Stimulated activated naive B cell treated with anti-CD40 and anti-IgM and Interleukin-4, amounts not matched to agents 10 μg/mL and 1 μg/mL and 100 μg/mL, for 72 hours (primary cell): ENCODE data around the gene DPP7.
A peak's percentile ranks its signal among the peaks of the same experiment; 100 is the strongest.

Source experiments
- ATAC-seq, 2 donors: fragments of 150-1000 bp; cut with Tn5 transposase; replicated peaks; 2 replicates each; pipeline ENCODE4 v1.10.0; 2021; ENCODE audit warnings: moderate library complexity in 1 of 2
- DNase-seq: peaks from one replicate; pipeline ENCODE4 v3.0.0; 2021
- H3K27ac Mint-ChIP-seq: one replicate; pipeline ENCODE4 v1.8.0; 2022; ENCODE audit warnings: mild to moderate bottlenecking, mixed read lengths
- H3K27me3 Mint-ChIP-seq, 2 donors: one replicate each; pipeline ENCODE4 v1.8.0; 2022; ENCODE audit warnings: mixed read lengths in 2 of 2
- H3K36me3 Mint-ChIP-seq, 2 donors: one replicate each; pipeline ENCODE4 v1.8.0; 2022; ENCODE audit warnings: mixed read lengths in 2 of 2, mild to moderate bottlenecking in 1 of 2
- H3K4me1 Mint-ChIP-seq, 2 donors: one replicate each; pipeline ENCODE4 v1.8.0; 2022; ENCODE audit warnings: mixed read lengths in 2 of 2, mild to moderate bottlenecking in 1 of 2
- H3K4me3 Mint-ChIP-seq, 2 donors: one replicate each; pipeline ENCODE4 v1.8.0; 2022; ENCODE audit warnings: mild to moderate bottlenecking in 2 of 2, mixed read lengths in 2 of 2, moderate library complexity in 1 of 2
- H3K9me3 Mint-ChIP-seq, 2 donors: one replicate each; pipeline ENCODE4 v1.8.0; 2022; ENCODE audit warnings: mixed read lengths in 2 of 2, mild to moderate bottlenecking in 1 of 2

Gene DPP7

GRCh38 chr9:137106662-137107250 lies 7.8 kb downstream of the DPP7 start:
- ATAC-seq: no peak
- Mint-ChIP-seq H3K36me3 (peaks cover 23 to 25% of the 10 kb centered on the region in 2 donors), H3K27me3 (no peaks in the 10 kb centered on the region), H3K9me3 (no peaks in the 10 kb centered on the region), H3K4me3 (no peak overlapping the region), H3K27ac (no peak overlapping the region), H3K4me1 (no peaks in the 10 kb centered on the region)
- DNase-seq: no peak

- ATAC-seq: no peak
- Mint-ChIP-seq H3K36me3 (peaks cover 20 to 24% of the 10 kb centered on the region in 2 donors), H3K27me3 (no peaks in the 10 kb centered on the region), H3K4me1 (no peaks in the 10 kb centered on the region), H3K27ac (no peak overlapping the region), H3K9me3 (no peaks in the 10 kb centered on the region), H3K4me3 (no peak overlapping the region)
- DNase-seq: no peak
These were observed 8.5 kb downstream of the DPP7 start for GRCh38 chr9:137105814-137106661.

- no peak overlapping the region for H3K27ac Mint-ChIP-seq
- no peak for ATAC-seq
- no peak overlapping the region for H3K4me3 Mint-ChIP-seq
These were observed 11.1 kb downstream of the DPP7 start for GRCh38 chr9:137103206-137103999.

GRCh38 chr9:137099231-137099630 lies 15.3 kb downstream of the DPP7 start:
- no peak for DNase-seq
- peaks cover 0 to 4% of the 10 kb centered on the region in 2 donors for H3K4me1 Mint-ChIP-seq
- no peak for ATAC-seq
- no peak overlapping the region for H3K4me3 Mint-ChIP-seq
- H3K27me3 Mint-ChIP-seq: no peaks in the 10 kb centered on the region
- peaks cover 23 to 37% of the 10 kb centered on the region in 2 donors for H3K36me3 Mint-ChIP-seq
- H3K27ac Mint-ChIP-seq: no peak overlapping the region
- H3K9me3 Mint-ChIP-seq: no peaks in the 10 kb centered on the region

More at GRCh38 chr9:137103206-137103999, 11.1 kb downstream of the DPP7 start:
- DNase-seq: no peak
- H3K36me3 Mint-ChIP-seq: peaks cover 14 to 23% of the 10 kb centered on the region in 2 donors
- H3K4me1 Mint-ChIP-seq: peaks cover 0 to 3% of the 10 kb centered on the region in 2 donors
- no peaks in the 10 kb centered on the region for H3K9me3 Mint-ChIP-seq
- no peaks in the 10 kb centered on the region for H3K27me3 Mint-ChIP-seq

GRCh38 chr9:137097761-137098462 lies 16.6 kb downstream of the DPP7 start:
- Mint-ChIP-seq H3K4me1 (peaks cover 0 to 4% of the 10 kb centered on the region in 2 donors), H3K36me3 (peaks cover 24 to 40% of the 10 kb centered on the region in 2 donors), H3K27ac (no peak overlapping the region), H3K4me3 (no peak overlapping the region), H3K27me3 (no peaks in the 10 kb centered on the region), H3K9me3 (no peaks in the 10 kb centered on the region)
- ATAC-seq (no peak), DNase-seq (no peak)

GRCh38 chr9:137096785-137097546 lies 17.6 kb downstream of the DPP7 start:
- ATAC-seq: no peak
- no peak overlapping the region for H3K27ac Mint-ChIP-seq

GRCh38 chr9:137095664-137096517 lies 18.6 kb downstream of the DPP7 start:
- Mint-ChIP-seq H3K4me1 (peaks cover 4% of the 10 kb centered on the region in 2 donors), H3K4me3 (peak overlapping the region; percentile 50 to 56), H3K27ac (peak overlapping the region; percentile 42), H3K27me3 (no peaks in the 10 kb centered on the region), H3K9me3 (no peaks in the 10 kb centered on the region), H3K36me3 (peaks cover 30 to 48% of the 10 kb centered on the region in 2 donors)
- ATAC-seq (peak; percentile 80 to 95), DNase-seq (no peak)

More at GRCh38 chr9:137096785-137097546, 17.6 kb downstream of the DPP7 start:
- Mint-ChIP-seq H3K36me3 (peaks cover 25 to 44% of the 10 kb centered on the region in 2 donors), H3K4me3 (no peak overlapping the region), H3K9me3 (no peaks in the 10 kb centered on the region), H3K27me3 (no peaks in the 10 kb centered on the region), H3K4me1 (peaks cover 0 to 4% of the 10 kb centered on the region in 2 donors)
- DNase-seq: no peak

- Mint-ChIP-seq H3K36me3 (peaks cover 21 to 37% of the 10 kb centered on the region in 2 donors), H3K4me3 (no peak overlapping the region), H3K27ac (no peak overlapping the region), H3K27me3 (no peaks in the 10 kb centered on the region), H3K9me3 (no peaks in the 10 kb centered on the region), H3K4me1 (peaks cover 25 to 42% of the 10 kb centered on the region in 2 donors)
- ATAC-seq (no peak), DNase-seq (no peak)
These were observed 25.1 kb downstream of the DPP7 start for GRCh38 chr9:137089232-137089947.

GRCh38 chr9:137088121-137088520 lies 26.4 kb downstream of the DPP7 start:
- ATAC-seq (no peak), DNase-seq (no peak)
- Mint-ChIP-seq H3K27ac (no peak overlapping the region), H3K9me3 (no peaks in the 10 kb centered on the region), H3K4me3 (peak overlapping the region; percentile 86 to 98), H3K36me3 (peaks cover 19 to 33% of the 10 kb centered on the region in 2 donors), H3K4me1 (peaks cover 35 to 55% of the 10 kb centered on the region in 2 donors), H3K27me3 (no peaks in the 10 kb centered on the region)

GRCh38 chr9:137087409-137087925 lies 27.1 kb downstream of the DPP7 start:
- Mint-ChIP-seq H3K4me1 (peaks cover 39 to 61% of the 10 kb centered on the region in 2 donors), H3K9me3 (no peaks in the 10 kb centered on the region), H3K4me3 (peak overlapping the region; percentile 86 to 98), H3K27ac (peak overlapping the region; percentile 93), H3K36me3 (peaks cover 19 to 31% of the 10 kb centered on the region in 2 donors), H3K27me3 (no peaks in the 10 kb centered on the region)
- DNase-seq: no peak
- peak; percentile 1 to 2 for ATAC-seq

GRCh38 chr9:137086531-137087408 lies 27.8 kb downstream of the DPP7 start, which contains the start of gene MAN1B1:
MAN1B1 (plus strand) TSS chr9:137086985; CDS start chr9:137087000, 15 bp downstream.
- Mint-ChIP-seq H3K36me3 (peaks cover 22 to 36% of the 10 kb centered on the region in 2 donors), H3K9me3 (no peaks in the 10 kb centered on the region)

More at GRCh38 chr9:137086531-137087408, 27.8 kb downstream of the DPP7 start, which contains the start of gene MAN1B1:
- DNase-seq (peak; percentile 100), ATAC-seq (peak; percentile 77 to 85)
- Mint-ChIP-seq H3K4me3 (peak within 1 kb of the TSS; percentile 90 to 98), H3K27me3 (no peaks in the 10 kb centered on the region), H3K27ac (peak within 1 kb of the TSS; percentile 99), H3K4me1 (peaks cover 45 to 61% of the 10 kb centered on the region in 2 donors)
